T-helper 22 cell (primary cell): ENCODE data around the gene FARP1.

Experiments used
- DNase-seq: peaks from one replicate; pipeline ENCODE4 v3.0.0-alpha.2; 2020; ENCODE audit warnings: low read depth

The FARP1 gene

GRCh38 chr13:98203646-98204326, 60.9 kb downstream of the FARP1 start:
- no peak for DNase-seq

GRCh38 chr13:98204546-98204945, 61.7 kb downstream of the FARP1 start:
- no peak for DNase-seq

GRCh38 chr13:98206946-98207345, 64.1 kb downstream of the FARP1 start:
- DNase-seq: no peak

- DNase-seq: no peak
Observed at GRCh38 chr13:98207416-98207815, 64.5 kb downstream of the FARP1 start.

GRCh38 chr13:98208606-98209005, 65.7 kb downstream of the FARP1 start:
- no peak for DNase-seq

GRCh38 chr13:98212763-98213162, 69.9 kb downstream of the FARP1 start:
- no peak for DNase-seq

GRCh38 chr13:98213354-98213753, 70.5 kb downstream of the FARP1 start:
- no peak for DNase-seq

GRCh38 chr13:98214008-98214643, 71.2 kb downstream of the FARP1 start:
- no peak for DNase-seq

GRCh38 chr13:98214707-98215106, 71.8 kb downstream of the FARP1 start:
- no peak for DNase-seq

- DNase-seq: no peak
Observed at GRCh38 chr13:98215508-98215907, 72.6 kb downstream of the FARP1 start.

- no peak for DNase-seq
Observed at GRCh38 chr13:98216135-98216565, 73.3 kb downstream of the FARP1 start.

- DNase-seq: no peak
Observed at GRCh38 chr13:98216711-98217285, 73.9 kb downstream of the FARP1 start.

- DNase-seq: no peak
Observed at GRCh38 chr13:98217597-98217996, 74.7 kb downstream of the FARP1 start.

- DNase-seq: no peak
Observed at GRCh38 chr13:98219685-98220084, 76.8 kb downstream of the FARP1 start.

GRCh38 chr13:98220271-98220791, 77.4 kb downstream of the FARP1 start:
- no peak for DNase-seq

GRCh38 chr13:98221234-98221633, 78.3 kb downstream of the FARP1 start:
- DNase-seq: no peak

- DNase-seq: no peak
Observed at GRCh38 chr13:98222081-98222554, 79.2 kb downstream of the FARP1 start.

GRCh38 chr13:98222816-98223215, 79.9 kb downstream of the FARP1 start:
- no peak for DNase-seq

GRCh38 chr13:98223741-98224140, 80.8 kb downstream of the FARP1 start:
- DNase-seq: no peak

- DNase-seq: no peak
Observed at GRCh38 chr13:98224557-98224956, 81.7 kb downstream of the FARP1 start.

- no peak for DNase-seq
Observed at GRCh38 chr13:98225036-98225940, 82.4 kb downstream of the FARP1 start.

- no peak for DNase-seq
Observed at GRCh38 chr13:98226496-98226895, 83.6 kb downstream of the FARP1 start.
